Measurements from ENCODE around the gene AP4E1.
A peak's percentile ranks its signal among the peaks of the same experiment; 100 is the strongest.

AP4E1 gene

DNA sequence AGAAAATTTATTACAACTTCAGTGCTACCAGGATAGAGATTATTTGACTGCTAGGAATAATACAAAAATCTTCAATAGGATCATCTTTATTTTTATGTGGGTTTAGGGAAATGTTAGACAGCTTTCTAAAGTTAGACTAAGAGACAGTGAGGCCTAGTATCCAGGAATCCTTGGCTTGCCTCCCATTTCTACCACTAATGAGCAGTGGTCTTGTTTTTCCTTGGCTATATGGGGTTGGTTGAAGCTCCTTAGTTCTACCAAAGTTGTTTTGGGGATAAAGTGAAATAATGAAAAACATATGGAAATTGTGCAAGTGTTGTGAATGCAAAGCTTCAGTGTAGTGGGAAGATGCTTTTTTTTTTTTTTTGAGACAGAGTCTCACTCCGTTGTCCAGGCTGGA lies 16.8 kb downstream of the AP4E1 start:
- TF ChIP-seq, protein P1, sequence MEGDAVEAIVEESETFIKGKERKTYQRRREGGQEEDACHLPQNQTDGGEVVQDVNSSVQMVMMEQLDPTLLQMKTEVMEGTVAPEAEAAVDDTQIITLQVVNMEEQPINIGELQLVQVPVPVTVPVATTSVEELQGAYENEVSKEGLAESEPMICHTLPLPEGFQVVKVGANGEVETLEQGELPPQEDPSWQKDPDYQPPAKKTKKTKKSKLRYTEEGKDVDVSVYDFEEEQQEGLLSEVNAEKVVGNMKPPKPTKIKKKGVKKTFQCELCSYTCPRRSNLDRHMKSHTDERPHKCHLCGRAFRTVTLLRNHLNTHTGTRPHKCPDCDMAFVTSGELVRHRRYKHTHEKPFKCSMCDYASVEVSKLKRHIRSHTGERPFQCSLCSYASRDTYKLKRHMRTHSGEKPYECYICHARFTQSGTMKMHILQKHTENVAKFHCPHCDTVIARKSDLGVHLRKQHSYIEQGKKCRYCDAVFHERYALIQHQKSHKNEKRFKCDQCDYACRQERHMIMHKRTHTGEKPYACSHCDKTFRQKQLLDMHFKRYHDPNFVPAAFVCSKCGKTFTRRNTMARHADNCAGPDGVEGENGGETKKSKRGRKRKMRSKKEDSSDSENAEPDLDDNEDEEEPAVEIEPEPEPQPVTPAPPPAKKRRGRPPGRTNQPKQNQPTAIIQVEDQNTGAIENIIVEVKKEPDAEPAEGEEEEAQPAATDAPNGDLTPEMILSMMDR (IDR thresholded peaks at IDR 0.05) = no peak
- no peak overlapping the region for H3K27ac ChIP-seq
- DNase-seq (ENCODE audit: low spot score) = no peak
- H3K4me3 ChIP-seq = no peak overlapping the region

DNA sequence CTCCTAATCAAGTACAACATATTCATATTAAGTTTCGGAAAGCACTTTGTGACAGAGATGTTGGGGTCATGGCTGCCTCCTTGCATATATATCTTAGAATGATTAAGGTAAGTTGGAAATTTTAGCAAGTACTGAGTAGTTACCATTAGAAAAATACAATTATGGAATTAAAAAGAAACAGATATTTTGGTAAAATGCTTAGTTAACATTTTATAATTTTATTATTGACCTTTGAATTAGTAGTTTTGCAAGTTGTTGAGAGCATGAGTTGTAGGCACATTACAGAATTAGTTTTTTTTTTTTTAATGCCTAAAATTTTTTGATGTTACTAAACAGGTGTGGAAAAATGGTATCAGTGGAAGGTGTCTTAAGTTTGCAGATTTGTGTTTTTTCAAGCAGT lies 20.6 kb downstream of the AP4E1 start:
- Histone ChIP-seq H3K4me3 (no peak overlapping the region), H3K27ac (no peak overlapping the region)
- TF ChIP-seq, protein P1 (IDR thresholded peaks at IDR 0.05) = no peak
- DNase-seq (ENCODE audit: low spot score) = no peak

DNA sequence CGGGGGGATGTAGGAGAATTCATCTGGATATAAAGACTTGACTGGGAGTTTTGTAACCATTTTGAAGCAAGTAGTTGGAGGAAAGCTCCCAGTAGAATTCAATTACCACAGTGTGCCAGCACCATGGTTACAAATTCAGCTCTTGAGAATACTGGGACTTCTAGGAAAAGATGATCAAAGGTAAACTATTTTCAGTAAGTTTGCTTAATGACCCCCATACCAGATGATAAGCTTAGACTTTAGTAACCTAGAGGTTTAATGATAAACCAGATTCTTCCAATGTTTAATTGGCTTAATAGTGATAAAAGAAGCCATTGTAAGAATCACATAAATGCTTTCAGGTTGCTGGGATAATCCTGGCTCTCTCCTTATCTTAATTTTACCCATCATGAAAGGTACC lies 22.3 kb downstream of the AP4E1 start:
- no peak overlapping the region for H3K4me3 ChIP-seq
- TF ChIP-seq, protein P1 (IDR thresholded peaks at IDR 0.05) = no peak
- DNase-seq (ENCODE audit: low spot score) = no peak
- no peak overlapping the region for H3K27ac ChIP-seq

DNA sequence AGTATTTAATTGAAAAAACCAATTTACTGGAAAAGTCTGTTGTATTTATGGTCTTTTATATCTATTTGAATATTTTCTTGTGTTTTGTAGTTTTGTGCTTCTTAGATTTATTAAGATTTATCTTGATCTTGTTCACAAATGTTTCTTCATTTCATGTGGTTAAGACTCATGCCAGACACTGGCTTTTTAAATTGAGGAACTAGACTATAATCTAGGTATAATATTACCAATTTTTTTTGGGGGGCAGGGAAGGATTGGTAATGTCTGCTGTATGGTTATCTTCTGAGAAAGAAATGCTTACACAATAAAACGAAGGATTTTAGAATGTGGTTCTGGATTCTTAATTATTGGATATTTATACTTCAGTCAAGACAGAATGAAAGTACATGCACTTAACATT lies 24.9 kb downstream of the AP4E1 start:
- Histone ChIP-seq H3K4me3 (no peak overlapping the region), H3K27ac (no peak overlapping the region)
- TF ChIP-seq, protein P1 (IDR thresholded peaks at IDR 0.05) = no peak
- DNase-seq (ENCODE audit: low spot score) = no peak

DNA sequence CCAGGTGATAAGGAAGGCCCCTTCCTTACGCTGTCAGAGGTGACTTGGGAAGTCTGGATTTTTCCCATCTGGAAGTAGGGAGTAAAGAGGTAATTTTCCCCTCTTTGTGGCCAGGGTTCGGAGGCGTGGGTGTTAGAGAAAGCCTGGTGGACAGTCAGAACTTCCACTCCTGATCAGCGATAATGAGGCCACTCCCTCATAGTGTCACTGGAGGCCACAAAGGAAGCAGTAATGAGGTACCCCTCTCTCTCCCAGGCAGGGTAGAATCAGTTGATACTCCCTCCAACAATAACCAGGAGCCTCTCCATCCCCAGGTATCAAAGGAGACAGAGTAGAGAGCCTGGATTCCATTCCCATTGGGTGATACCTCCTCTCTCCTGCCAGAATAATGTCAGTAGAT lies 30.0 kb downstream of the AP4E1 start:
- Histone ChIP-seq H3K27ac (no peak overlapping the region), H3K4me3 (no peak overlapping the region)
- TF ChIP-seq, protein P1 (IDR thresholded peaks at IDR 0.05) = no peak
- DNase-seq (ENCODE audit: low spot score) = no peak

DNA sequence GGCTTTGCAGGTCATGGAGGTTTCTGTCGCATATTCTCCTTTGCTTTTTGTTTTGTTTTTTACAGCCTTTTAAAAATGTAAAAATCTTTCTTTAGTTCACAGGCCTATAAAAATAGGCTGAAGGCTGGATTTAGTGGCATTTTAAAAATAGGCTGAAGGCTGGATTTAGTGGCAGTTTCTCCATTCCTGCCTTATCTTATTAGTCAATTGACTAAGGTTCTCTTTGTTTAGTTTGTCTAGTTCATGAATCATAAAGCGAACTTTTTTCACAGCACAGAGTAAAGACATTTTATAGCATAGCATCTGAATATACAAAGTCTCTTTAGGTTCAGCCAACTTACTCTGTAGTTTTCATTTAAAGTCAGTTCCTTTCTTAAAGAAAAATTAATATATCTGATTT lies 31.4 kb downstream of the AP4E1 start:
- H3K4me3 ChIP-seq = no peak overlapping the region
- peak overlapping the region in 1 of 2 donors; percentile 3 for H3K27ac ChIP-seq
- no peak for DNase-seq (ENCODE audit: low spot score)
- TF ChIP-seq, protein P1 (IDR thresholded peaks at IDR 0.05) = no peak

DNA sequence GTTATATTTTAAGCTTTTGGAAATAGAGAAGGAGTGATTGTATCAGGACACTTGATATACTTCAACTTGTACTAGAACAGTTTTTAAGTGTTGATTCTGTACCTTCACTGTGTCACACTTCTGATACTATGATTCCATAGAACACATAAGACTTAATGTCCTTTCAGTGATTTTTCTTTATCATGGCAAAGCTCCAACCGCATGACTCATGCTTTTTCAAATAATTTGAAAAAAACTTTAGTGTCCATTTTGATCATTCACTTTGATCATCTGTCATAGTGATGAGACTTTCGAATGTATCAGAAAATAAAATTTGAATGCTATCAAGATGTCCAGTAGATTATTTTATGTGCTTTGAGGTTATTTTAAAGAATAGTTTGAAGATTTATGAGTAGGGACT lies 32.0 kb downstream of the AP4E1 start:
- TF ChIP-seq, protein P1 (IDR thresholded peaks at IDR 0.05) = no peak
- no peak overlapping the region for H3K27ac ChIP-seq
- H3K4me3 ChIP-seq = no peak overlapping the region
- no peak for DNase-seq (ENCODE audit: low spot score)

All from coronary artery (tissue), 2 donors.